ENCODE measurements around the gene JAKMIP2.

The JAKMIP2 gene

GRCh38 chr5:147742151-147742550, 40.4 kb downstream of the JAKMIP2 start:
- TF ChIP-seq CTCF (IDR thresholded peaks at IDR 0.05; ENCODE audit: extremely low read depth, insufficient read depth, missing control alignments), result no peak
- no peak for DNase-seq (ENCODE audit: low spot score)
- in situ Hi-C loops (cut with MboI; ENCODE audit: low pct_unique_long_range_greater_than_20kb, low sequenced_read_pairs, unreplicated experiment), result no loop called here

GRCh38 chr5:147740864-147741263, 41.7 kb downstream of the JAKMIP2 start:
- DNase-seq (ENCODE audit: low spot score), result no peak
- TF ChIP-seq CTCF (IDR thresholded peaks at IDR 0.05; ENCODE audit: extremely low read depth, insufficient read depth, missing control alignments), result no peak
- in situ Hi-C loops (cut with MboI; ENCODE audit: low pct_unique_long_range_greater_than_20kb, low sequenced_read_pairs, unreplicated experiment), result no loop called here

DNA sequence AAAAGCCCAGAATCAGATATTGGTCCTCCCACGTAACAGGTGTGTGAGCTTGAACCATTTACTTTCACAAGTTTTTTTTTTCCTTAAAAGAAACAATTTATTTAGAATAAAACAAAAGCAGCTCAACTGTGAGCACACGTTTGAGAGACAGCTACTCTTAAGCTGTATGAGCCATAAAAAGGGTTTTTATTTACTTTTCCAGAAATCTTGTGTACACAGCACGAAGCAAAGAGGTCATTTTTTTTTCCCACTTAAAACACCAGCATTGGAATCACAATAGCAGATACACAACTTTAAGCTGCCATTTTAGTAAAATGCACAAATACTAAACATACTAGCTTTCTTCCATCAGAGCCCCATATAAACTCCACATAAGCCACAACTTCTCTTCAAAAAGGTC, 44.6 kb downstream of the JAKMIP2 start:
- in situ Hi-C loops (cut with MboI; ENCODE audit: low pct_unique_long_range_greater_than_20kb, low sequenced_read_pairs, unreplicated experiment), result no loop called here
- DNase-seq (ENCODE audit: low spot score), result no peak
- no peak for TF ChIP-seq CTCF (IDR thresholded peaks at IDR 0.05; ENCODE audit: extremely low read depth, insufficient read depth, missing control alignments)

DNA sequence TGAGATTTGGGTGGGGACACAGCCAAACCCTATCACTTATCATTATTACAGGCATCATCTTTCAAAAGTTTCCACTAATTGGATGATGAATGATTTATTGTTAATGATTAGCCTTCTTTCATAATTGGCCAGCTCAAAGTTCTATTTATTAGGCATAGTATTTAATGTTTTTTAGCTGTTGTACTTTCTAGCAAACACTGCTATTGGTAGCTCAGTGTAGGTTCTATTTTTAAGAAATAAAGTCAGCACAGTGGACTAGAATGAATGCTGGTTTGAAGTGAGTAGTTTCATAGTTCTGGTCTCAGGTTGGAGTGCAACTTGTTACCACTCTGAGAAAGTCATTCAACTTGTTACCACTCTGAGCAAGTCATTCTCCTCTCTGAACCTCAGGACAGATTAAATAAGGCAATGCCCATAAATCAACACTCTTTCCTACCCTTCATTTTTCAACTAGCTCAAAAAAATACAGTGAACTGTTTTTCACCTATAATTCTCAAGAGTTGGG, 46.9 kb downstream of the JAKMIP2 start:
- no peak for DNase-seq (ENCODE audit: low spot score)
- in situ Hi-C loops (cut with MboI; ENCODE audit: low pct_unique_long_range_greater_than_20kb, low sequenced_read_pairs, unreplicated experiment), result no loop called here
- TF ChIP-seq CTCF (IDR thresholded peaks at IDR 0.05; ENCODE audit: extremely low read depth, insufficient read depth, missing control alignments), result no peak

DNA sequence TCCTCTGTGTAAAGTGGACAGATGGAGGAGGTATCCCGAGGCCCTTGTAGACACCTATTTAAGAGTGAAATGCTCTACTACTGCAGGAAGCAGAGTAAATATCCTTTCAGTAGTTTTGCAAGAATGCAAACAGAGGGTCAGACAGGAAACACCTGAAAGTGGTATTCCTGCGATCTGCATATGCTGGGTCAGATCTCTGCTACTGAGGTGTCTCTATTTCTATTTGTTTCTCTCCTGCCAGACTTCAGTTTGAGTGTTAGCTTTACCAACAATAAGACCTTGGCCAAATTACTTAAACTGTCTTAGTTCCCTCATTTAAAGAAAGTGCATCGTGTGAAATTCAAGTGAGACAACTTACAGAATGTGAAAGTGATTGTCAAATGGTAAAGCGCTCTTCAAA, 47.6 kb downstream of the JAKMIP2 start:
- no peak for DNase-seq (ENCODE audit: low spot score)

DNA sequence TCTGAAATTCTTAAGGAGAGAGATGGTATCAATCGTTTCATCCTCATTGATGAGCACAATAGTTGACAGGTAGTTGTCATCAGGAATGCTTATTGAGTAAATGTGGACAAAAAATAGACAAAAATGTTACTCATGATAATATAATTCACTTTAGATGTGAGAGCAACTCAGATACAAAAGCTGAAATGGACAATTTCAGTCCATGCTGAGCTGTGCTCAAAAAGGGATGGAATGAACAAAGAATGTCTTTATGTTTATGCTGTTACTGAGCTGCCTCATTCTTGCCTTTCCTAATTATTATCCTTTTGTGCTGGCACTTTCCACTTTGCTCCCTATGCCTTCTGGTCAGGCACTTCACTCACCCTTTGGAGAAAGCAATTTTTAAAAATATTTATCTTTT, 49.5 kb downstream of the JAKMIP2 start:
- no peak for TF ChIP-seq CTCF (IDR thresholded peaks at IDR 0.05; ENCODE audit: extremely low read depth, insufficient read depth, missing control alignments)
- no peak for DNase-seq (ENCODE audit: low spot score)
- in situ Hi-C loops (cut with MboI; ENCODE audit: low pct_unique_long_range_greater_than_20kb, low sequenced_read_pairs, unreplicated experiment), result no loop called here

More for the DNA sequence above, 47.6 kb downstream of the JAKMIP2 start:
- TF ChIP-seq CTCF (IDR thresholded peaks at IDR 0.05; ENCODE audit: extremely low read depth, insufficient read depth, missing control alignments), result no peak
- in situ Hi-C loops (cut with MboI; ENCODE audit: low pct_unique_long_range_greater_than_20kb, low sequenced_read_pairs, unreplicated experiment), result no loop called here
